Measurements from ENCODE around the gene NRXN3. TPM values are rescaled to one million over a fixed set of nuclear protein-coding genes. Genes with fewer than 3 reads are reported as not detected.

Gene NRXN3
- total and polyA plus RNA-seq, 2 of the 13 experiments (the other 11 are each of a cell fraction or from before 2014, with no cell fraction given) = 0.03 TPM; not detected in 1

GRCh38 chr14:79193689-79194477 lies 1023.7 kb downstream of the NRXN3 start (continued):
- no peak for TF ChIP-seq KLF16 (CRISPR knock-in tag; IDR thresholded peaks at IDR 0.05)

- ChIA-PET CTCF (ENCODE audit: low intra/inter-chr PET ratio, low total read pairs) (no interaction called here), POLR2A (no interaction called here)
- ATAC-seq (no peak), DNase-seq (ENCODE audit: low spot score) (no peak), FAIRE-seq (no peak)
- Histone ChIP-seq H4K20me1 (ENCODE audit: insufficient read depth, low read length) (no peaks in the 10 kb centered on the region), H3K4me1 (ENCODE audit: insufficient read depth, low read length) (no peaks in the 10 kb centered on the region), H3K9me3 (ENCODE audit: low read length) (peaks cover 84% of the 10 kb centered on the region), H3K4me3 (replicated peaks in 1 of 3; ENCODE audit: insufficient read depth in 1 of 3, low read depth in 2 of 3, low read length in 3 of 3) (no peak overlapping the region), H3K27ac (ENCODE audit: extremely low read length, insufficient read depth, low read length) (no peak overlapping the region), H3K4me2 (ENCODE audit: low read depth, low read length) (no peak overlapping the region), H3K9ac (ENCODE audit: insufficient read depth, low read depth, low read length) (no peak overlapping the region), H3K36me3 (replicated peaks in 1 of 2; ENCODE audit: control insufficient read depth in 1 of 2, insufficient read depth in 2 of 2, low read length in 2 of 2) (no peaks in the 10 kb centered on the region), H2AFZ (ENCODE audit: low read length) (no peak overlapping the region), H3K27me3 (ENCODE audit: control insufficient read depth in 1 of 2, insufficient read depth in 2 of 2, low read length in 2 of 2) (no peaks in the 10 kb centered on the region), H3K79me2 (ENCODE audit: insufficient read depth, low read length) (no peaks in the 10 kb centered on the region)
- in situ Hi-C loops (cut with HindIII; ENCODE audit: extremely low pct_ligation_motif_present, low pct_unique_long_range_greater_than_20kb) (no loop called here), intact Hi-C loops (cut with micrococcal nuclease; ENCODE audit: unreplicated experiment) (no loop called here)
- no TSS peak for BruUV-seq (replicated peaks)
- 0% methylated on average over 1 of the region's 1 CpG for WGBS (ENCODE audit: low lambda C conversion rate)
- no peak for TF ChIP-seq ELK4 (CRISPR knock-in tag; IDR thresholded peaks at IDR 0.05; ENCODE audit: borderline replicate concordance)
- no peak for TF ChIP-seq FOXP4 (CRISPR knock-in tag; IDR thresholded peaks at IDR 0.05)
- no peak for TF ChIP-seq PRDM10 (CRISPR knock-in tag; IDR thresholded peaks at IDR 0.05; ENCODE audit: low read depth)
- no peak for TF ChIP-seq ZNF614 (CRISPR knock-in tag; IDR thresholded peaks at IDR 0.05; ENCODE audit: borderline replicate concordance)
- no peak for TF ChIP-seq KDM1A (CRISPR knock-in tag; IDR thresholded peaks at IDR 0.05)
- TF ChIP-seq HCFC1 (IDR thresholded peaks at IDR 0.05; ENCODE audit: low read depth, low read length) = no peak
Measured at GRCh38 chr14:79196216-79196615, 1026.0 kb downstream of the NRXN3 start.

Measured in HepG2 (cell line).